Breast epithelium (tissue), 3 donors: Measurements from ENCODE around the gene NTRK2.

Source experiments
- POLR2A ChIP-seq: fragments of 450-650 bp; IDR thresholded peaks from one replicate; pipeline ENCODE4 v1.6.1; 2016; ENCODE audit warnings: antibody characterized with exemption, mild to moderate bottlenecking, moderate library complexity
- POLR2AphosphoS5 ChIP-seq, 3 donors: sonication (generic); formaldehyde crosslinking; IDR thresholded peaks; one replicate each; pipeline ENCODE4 v1.6.1; 2017; ENCODE audit warnings: antibody characterized with exemption in 3 of 3
- TF ChIP-seq, protein P1 (sequence below), 3 donors: fragments of 450-650 bp; IDR thresholded peaks; one replicate each; pipeline ENCODE4 v1.5.1; 2016 to 2017; ENCODE audit warnings: antibody characterized with exemption in 3 of 3, mild to moderate bottlenecking in 3 of 3, moderate library complexity in 3 of 3

DNA sequence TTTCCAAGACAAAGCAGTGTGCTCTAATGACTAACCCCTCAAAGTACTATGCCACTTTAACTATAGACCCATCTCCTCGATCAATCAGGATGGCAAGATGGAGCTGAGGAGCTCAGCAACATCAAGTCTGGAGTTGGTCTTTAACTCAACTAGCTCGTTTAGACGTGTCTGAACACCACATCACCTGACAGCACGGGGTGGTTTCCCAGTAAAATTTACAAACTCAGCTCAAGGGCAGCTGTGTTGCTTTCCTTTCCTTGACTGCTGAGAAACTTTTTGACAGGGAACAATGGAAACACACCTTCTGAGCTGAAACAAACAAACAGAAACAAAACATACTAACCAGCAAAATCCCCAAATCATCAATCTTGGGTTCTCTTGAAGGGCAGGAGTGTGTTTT lies 202.5 kb downstream of the NTRK2 start:
- TF ChIP-seq, protein P1, sequence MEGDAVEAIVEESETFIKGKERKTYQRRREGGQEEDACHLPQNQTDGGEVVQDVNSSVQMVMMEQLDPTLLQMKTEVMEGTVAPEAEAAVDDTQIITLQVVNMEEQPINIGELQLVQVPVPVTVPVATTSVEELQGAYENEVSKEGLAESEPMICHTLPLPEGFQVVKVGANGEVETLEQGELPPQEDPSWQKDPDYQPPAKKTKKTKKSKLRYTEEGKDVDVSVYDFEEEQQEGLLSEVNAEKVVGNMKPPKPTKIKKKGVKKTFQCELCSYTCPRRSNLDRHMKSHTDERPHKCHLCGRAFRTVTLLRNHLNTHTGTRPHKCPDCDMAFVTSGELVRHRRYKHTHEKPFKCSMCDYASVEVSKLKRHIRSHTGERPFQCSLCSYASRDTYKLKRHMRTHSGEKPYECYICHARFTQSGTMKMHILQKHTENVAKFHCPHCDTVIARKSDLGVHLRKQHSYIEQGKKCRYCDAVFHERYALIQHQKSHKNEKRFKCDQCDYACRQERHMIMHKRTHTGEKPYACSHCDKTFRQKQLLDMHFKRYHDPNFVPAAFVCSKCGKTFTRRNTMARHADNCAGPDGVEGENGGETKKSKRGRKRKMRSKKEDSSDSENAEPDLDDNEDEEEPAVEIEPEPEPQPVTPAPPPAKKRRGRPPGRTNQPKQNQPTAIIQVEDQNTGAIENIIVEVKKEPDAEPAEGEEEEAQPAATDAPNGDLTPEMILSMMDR (IDR thresholded peaks at IDR 0.05): no peak
- no peak for TF ChIP-seq POLR2AphosphoS5 (IDR thresholded peaks at IDR 0.05)
- no peak for TF ChIP-seq POLR2A
